ENCODE data around the gene FRMD4A.
"Not testable (repeated sequence)": the region's sequence is repeated elsewhere in the genome, so short reads cannot be mapped to it uniquely, and the experiment has no call there.

Gene FRMD4A

DNA sequence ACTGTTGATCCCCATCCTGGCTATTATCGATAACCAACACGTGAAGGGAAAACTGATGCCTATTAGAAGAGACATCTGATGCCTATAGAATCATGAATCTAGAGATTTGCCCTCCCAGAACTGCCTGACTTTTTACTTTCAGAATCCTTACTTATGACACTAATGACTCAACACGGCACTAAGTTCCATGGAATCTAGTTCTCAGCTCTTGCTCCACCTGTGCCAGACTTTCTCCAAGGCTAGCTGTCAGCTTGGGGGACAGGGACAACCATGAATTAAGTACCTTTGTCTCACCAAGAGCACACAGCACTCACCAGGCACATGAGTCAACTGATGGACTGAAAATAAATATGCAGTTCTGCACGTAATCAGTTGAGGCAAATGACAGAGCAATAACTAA, 184.2 kb downstream of the FRMD4A start:
- DNase-seq (ENCODE audit: low read depth), result no peak

DNA sequence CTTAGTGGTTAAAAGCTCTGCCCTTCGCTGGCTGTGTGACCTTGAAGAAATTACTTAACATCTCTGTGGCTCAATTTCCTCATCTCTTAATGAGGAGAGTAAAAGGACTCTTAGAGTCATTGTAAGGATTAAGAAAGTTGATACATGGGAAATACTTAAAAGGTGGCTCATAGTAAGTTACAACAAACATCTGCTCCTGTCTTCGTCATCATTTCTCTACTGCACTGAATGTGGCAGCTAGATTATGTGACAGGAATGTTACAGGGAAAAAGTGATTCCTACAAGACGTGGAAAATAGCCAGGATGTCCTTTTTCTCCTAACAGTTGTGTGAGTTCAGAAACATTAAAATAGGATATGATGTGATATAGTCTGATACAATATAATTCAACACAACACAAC, 184.7 kb downstream of the FRMD4A start:
- DNase-seq (ENCODE audit: low read depth), result peak; percentile 45

DNA sequence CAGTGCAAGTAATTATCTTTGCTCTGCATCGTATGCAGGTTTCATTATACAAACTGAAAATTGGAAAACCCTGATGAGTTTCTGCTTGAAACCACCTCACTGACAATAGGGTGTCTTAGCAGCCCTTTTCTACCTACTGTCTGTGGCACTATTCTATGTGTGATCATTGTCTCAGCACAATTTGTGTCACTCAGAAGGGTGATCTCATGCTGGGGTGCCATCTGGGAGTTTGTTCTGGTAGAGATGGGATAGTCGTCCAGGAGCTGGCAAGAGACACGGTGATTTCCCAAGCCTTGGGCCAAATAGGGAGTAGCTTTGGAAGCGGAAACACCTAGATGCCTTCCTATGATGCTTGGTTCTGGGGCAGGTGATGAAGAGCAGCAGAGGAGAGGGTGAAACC, 186.3 kb downstream of the FRMD4A start:
- DNase-seq (ENCODE audit: low read depth), result no peak

DNA sequence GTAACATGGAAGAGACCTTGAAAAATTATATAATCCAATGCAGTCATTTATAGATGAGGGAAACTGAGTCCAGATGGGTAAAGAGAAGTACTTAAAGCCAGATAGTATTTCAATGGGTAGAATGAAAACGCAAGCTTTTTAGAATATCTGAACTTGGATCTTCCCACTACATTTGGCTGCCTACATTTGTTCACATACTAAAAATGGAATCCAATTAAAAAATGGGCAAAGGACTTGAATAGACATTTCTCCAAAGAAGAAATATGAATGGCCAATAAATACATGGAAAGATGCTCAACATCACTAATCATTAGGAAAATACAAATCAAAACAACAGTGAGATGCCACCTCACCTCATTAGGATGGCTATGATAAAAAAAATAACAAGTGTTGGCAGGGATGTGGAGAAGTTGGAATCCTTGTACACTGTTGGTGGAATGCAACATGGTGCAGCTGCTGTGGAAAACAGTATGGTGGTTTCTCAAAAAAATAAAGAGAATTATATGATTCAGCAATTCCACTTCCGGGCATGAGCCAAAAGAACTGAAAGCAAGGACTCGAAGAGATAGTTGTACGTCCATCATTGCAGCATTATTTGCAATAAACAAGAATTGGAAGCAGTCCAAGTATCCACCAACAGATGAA, 188.0 kb downstream of the FRMD4A start:
- no peak for DNase-seq (ENCODE audit: low read depth)

DNA sequence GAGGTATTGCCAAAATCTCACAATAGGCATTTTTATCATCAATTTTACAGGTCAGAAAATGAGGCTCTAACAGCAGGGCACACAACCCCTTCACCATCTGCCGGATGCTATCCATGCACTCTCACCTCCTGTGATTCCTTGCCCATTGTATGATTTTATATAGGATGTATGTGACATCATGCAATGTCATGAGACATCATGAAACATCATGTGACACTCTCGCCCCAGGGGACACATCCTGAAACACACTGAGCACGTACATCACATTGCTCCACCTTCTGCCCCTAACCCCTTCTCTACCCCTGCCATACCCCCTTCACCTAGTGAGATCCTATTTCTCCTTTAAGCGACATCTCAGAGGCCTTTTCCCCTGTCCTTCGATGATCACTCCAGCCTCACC, 189.4 kb downstream of the FRMD4A start:
- DNase-seq (ENCODE audit: low read depth), result no peak

DNA sequence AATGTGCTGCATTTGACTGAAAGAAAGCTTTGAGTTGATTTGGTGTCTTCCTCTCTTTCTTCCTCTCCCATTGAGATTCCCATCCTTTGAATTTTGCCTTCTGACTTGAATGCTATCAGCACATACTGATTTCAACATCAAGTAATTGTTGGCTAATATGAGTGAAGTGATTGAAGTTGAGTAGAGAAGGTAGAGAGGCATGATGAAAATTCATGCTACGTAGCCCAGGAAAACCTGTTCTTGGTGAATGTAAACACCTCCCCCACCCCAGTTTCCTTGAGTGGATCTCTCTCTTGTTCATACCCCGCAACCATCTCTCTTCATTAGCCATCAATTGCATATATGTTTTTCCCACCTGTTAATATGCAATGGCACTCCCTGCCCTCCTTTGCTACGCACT, 193.3 kb downstream of the FRMD4A start:
- no peak for DNase-seq (ENCODE audit: low read depth)

DNA sequence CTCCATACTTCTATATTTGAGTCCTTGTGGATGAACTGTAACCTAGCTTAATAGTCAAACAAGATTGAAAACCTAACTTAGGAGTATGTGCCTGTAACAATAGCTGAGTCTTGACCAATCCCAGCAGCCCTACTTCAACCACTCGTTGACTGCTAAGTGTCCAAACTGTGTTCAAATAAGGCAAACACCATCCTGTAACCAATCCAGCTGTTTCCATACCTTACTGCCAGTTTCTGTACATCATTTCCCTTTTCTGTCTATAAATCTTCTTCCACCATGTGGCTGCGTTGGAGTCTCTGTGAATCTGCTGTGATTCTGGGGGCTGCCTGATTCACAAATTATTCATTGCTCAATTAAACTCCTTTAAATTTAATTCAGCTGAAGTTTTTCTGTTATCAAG, 195.5 kb downstream of the FRMD4A start:
- DNase-seq (ENCODE audit: low read depth), result not testable (repeated sequence)

DNA sequence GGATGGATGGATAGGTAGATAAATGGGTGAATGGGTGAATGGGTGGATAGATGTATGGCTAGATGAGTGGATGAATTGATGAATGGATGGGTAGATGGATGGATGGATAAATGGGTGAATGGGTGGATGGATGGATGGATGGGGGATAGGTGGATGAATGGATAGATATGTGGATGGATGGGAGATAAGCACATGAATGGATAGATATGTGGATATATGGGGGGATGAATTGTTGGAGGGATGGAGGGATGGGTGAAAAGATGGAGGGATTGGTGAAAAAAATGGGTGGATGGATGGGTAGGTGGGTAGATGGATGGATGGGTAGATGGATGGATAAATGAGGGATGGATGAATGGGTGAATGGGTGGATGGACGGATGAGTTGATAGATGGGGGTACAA, 196.4 kb downstream of the FRMD4A start:
- DNase-seq (ENCODE audit: low read depth), result no peak

DNA sequence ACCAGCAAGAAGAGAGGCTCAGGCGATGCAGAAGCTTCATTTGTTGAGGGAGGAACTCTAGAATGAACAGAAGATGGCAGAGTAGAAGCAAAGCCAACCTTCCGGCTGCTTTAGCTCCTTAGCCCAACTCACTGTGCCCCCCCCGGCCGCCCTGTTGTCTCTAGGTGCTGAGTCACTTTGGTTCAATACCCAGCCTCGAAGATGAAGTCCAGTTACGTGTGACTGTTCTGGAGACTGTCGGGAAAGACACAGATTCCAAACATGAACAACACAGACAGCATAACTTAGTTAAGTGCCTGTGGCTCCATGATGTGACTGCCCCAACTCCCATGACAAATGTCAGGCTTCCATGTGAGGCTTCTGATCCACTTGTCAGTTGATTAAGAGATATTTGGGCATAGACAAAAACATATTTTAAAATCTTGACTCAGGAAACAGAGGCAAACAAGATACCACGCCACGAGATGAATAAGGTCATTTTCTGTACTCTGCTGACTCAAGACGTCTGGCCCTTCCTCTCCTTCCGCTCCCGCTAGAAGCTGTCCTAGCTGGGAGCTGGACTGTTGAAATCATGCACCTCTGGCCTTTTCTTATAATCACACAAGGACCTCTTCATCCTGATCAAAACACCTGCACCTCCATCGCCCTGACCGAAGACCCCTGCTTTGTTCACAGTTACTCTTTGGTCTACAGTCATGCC, 199.3 kb downstream of the FRMD4A start:
- no peak for DNase-seq (ENCODE audit: low read depth)

DNA sequence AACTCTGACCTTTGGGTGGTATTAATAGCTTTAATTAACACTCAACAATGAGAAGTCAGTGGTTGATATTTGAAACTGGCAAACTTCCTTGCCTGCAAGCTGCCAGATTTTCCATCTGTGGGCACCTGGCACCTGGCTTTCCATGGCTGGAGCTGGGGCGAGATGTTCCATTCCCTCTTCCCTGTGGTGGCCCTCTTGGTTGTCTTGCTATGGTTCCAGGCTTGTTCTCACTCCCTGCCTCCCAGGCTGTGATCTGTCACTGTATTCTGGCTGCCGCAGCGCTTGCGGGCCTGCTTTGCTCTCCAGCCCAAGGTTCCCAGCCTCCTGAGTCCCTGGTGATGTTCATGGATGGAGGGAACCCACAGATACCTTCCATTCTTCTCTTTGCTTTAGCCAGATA, 201.0 kb downstream of the FRMD4A start:
- no peak for DNase-seq (ENCODE audit: low read depth)

DNA sequence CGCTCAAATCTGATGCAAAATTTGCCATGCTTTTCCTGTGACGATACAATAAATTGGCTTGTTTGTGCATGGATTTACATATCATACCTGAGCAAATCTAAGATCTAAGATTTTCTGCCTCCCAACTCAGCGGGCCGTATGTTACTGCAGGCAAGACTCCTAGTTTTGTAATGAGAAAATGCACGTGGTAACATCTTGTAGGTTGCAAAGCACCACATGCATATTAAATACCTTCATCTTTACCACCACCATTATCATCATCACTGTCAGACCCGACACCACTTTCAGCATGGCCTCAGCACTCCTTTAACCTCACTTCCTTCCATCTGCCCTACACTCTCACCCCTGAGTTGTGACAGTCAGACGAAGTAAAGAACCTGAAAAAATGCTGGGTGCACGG, 202.2 kb downstream of the FRMD4A start:
- DNase-seq (ENCODE audit: low read depth), result no peak

DNA sequence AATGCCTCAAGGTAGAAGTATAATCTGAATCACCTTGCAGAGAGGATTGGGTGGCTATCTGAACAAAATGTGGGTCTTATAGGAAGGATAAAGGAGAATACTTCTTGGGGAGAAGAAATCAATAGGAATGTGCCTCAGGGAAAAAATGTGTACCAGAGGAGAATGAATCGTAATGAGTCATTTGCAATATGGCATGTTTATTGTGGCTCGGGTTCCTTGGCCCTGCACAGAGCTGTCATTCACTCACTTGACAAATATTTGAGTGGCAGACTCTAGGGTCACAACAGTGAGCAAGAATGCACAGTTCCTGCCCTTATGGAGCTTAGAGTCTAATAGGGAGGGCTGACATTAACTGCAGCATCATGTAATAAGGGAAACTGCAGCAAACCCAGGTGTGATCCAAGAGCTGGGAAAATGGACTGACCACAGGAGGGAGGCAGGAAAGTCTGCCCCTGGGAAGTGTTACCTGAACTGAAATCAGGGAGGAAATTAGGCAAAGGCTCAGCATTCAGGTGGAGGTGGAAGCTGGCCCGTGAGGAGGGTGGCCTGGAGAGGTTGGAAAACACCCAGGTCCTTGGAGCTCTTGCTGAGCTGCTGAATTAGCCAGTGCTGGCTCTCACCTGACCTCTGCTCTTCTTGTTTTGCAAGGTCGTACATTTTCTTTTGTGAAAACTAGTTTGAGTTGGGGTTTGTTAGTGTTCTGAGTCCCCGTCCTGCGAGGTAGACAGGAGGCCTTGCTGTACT, 203.9 kb downstream of the FRMD4A start:
- DNase-seq (ENCODE audit: low read depth), result no peak

DNA sequence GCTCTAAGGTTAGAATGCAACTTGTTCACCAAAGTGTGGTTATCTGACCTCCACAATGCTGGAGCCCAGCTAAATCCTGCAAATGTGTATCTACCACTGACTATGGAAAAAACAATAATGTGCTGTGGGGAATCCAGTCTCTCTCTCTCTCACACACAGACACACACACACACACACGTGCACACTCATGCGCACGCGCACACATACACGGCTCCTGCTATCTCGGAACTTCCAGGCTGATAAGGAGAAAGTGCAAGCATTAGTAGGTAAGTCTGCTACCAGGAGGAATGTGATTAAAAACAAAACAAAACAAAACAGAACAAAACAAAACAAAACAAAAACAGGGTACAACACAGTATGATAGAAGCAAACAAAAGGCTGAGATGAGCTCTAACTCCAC, 205.2 kb downstream of the FRMD4A start:
- no peak for DNase-seq (ENCODE audit: low read depth)

DNA sequence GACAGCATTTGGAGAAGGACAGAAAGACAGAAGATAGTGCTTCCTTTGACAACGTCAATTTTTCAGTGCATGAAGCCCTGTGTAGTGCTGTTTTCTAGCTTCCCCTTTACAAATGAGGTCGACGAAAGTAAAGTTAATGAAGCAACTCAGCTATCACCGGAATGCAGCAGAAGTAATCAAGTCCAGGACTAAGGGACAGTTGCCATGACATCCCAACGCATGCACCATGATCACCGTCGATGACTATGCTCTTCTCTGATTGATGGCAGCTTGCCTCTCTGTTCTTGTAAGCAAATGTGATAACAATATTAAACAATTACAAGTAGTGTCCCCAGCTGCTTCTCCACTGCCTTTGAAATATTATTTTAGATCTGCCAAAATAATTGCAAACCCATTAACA, 205.8 kb downstream of the FRMD4A start:
- no peak for DNase-seq (ENCODE audit: low read depth)

DNA sequence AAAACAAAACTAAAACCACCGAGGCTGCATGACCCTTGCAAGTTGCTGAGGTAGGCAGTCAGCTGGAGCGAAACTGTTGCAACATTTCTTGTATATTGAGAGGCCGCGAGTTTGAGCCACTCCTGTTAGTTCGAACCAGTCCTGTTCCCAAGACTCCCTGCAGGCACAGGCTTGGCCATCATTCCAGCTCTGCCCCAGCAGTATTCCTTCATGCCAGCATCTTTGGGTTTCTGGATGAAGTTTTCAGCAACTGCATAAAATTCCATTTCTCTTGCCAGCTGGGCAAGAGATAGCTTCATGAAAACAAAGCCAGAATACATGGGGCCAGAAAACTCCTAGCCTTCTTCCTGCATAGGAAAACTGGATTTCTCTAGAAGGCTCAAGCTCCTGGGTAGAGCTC, 207.6 kb downstream of the FRMD4A start:
- DNase-seq (ENCODE audit: low read depth), result no peak

DNA sequence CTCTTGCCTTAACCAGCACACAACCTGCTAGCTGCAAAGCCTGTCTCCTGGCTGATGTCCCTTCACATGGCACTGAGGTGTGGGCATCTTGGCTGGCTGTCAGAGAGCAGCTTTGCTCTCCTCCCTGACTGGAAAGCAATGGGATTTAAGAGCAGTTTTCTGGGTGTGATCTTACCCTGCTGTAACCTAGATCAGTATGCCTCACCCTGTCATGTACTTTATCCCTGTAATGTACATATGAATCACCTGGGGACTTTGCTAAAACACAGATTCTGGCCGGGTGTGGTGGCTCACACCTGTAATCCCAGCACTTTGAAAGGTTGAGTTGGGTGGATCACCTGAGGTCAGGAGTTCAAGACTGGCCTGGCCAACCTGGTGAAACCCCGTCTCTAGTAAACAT, 209.9 kb downstream of the FRMD4A start:
- no peak for DNase-seq (ENCODE audit: low read depth)

DNA sequence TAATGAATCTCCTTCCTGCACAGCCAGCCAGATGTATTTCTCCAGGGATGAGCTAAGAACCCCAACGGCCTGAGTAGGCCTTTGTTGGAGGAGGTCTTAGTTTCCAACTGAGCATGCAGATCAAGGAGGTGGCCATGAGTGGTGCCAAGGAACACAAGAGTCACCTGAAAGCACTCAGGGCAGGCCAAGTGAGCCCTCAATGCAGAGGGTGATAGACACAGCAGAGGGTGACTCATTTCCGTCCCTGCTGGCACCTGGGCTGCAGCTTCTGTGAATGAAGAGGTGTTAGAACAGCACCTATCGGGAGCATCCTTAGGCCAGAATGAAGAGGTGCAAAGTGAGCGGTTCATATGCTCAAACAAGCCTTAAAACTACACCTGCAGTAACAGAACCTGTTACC, 211.8 kb downstream of the FRMD4A start:
- no peak for DNase-seq (ENCODE audit: low read depth)

DNA sequence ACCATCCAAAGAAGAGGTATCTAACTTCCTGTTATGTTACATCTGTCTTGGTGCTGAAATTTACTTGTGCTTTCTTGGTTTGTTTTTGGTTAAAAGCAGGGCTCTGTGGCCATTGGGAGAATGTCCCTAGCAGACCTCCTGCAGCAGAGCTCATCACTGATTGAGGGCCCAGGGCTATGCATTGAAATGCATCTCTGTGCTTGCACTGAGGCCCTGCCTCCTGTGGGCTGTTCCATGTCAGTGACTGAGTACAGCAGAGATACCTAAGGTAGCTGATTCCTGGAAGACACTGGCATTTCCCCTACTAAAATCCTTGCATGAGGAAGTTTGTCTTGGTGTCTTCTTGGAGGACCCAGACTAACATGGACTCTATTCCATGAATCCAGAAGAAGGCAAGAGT, 213.9 kb downstream of the FRMD4A start:
- no peak for DNase-seq (ENCODE audit: low read depth)

DNA sequence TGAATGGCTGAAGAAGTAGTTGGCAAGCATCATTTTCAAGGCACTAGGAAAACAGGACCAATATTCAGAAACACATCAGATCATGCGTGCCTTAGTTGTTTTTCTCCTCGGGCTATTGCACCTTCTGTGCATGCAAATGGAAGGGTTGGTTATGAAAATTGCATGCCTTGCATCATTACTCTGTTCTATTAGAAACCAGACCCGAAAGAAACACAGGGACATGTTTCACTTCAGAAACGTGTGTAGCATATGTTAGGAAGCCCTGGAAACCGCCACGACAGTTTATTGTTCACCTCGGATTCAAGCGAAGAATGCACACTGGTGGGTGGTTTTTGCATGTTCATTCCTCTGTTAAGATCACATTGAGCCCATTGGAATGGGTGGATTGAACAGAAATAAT, 214.7 kb downstream of the FRMD4A start:
- no peak for DNase-seq (ENCODE audit: low read depth)

DNA sequence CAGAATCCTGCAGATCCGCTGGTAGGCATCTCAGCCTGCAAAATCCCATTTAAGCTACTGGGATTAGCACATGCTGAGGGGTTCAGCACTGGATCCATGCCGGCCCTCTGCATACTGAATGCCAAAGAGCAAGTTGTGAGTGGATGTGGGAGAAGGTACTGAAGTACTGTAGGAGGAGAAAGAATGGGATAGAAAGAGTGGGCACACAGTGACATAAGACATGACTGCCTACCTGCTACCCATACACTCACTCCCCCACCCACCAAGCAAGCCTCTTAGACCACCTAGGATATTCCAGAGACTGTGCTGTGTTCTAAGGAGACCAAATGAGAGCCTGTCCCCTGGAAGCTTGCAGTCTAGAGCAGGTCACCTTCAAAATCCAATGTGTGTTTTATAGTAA, 215.9 kb downstream of the FRMD4A start:
- DNase-seq (ENCODE audit: low read depth), result no peak

DNA sequence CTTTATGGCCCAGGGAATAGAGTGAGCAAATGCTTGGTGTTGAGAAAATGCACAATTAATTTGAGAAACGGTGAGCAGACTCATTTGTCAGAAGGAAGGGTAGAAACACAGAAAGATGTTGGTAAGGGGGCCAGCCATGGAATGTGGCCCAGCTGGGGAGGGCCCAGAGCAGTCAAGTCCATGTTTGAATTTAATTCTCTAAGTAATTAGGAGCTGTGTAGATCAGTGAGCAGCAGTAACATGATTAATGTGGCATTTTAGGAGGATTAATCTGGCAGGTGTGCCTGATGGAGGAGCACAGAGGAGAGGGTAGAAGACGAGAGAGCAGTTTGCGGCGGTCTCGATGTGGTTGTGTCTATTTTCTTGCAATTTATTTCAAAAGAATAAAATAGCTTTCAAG, 218.7 kb downstream of the FRMD4A start:
- DNase-seq (ENCODE audit: low read depth), result no peak

DNA sequence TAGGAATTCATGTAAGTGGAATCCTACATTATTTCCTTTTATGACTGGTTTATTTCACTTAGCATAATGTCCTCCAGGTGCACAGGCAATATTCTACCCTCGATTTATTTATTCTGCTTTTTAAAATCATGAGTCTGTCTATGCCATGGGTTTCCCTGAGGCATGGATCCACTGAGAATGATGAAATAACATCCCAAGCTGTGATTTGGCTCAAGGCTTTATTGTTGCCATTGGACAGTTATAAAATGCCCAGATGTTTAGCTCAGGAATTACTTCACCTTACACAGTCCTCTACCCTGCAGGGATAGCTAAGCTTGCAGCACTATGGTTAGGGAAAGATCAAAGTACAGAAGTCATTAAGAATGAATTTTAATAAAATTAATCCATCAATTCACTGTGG, 219.5 kb downstream of the FRMD4A start:
- no peak for DNase-seq (ENCODE audit: low read depth)

DNA sequence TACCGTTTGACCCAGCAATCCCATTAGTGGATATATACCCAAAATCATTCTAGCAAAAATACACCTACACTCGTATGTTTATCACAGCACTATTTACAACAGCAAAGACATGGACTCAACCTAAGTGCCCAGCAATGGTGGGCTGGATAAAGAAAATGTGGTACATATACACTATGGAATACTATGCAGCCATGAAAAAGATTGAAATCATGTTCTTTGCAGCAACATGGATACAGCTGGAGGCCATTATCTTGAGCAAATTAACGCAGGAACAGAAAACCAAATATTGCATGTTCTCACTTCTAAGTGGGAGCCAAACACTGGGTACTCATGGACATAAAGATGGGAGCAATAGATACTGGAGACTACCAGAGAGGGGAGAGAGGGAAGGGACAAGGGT, 223.9 kb downstream of the FRMD4A start:
- DNase-seq (ENCODE audit: low read depth), result no peak

DNA sequence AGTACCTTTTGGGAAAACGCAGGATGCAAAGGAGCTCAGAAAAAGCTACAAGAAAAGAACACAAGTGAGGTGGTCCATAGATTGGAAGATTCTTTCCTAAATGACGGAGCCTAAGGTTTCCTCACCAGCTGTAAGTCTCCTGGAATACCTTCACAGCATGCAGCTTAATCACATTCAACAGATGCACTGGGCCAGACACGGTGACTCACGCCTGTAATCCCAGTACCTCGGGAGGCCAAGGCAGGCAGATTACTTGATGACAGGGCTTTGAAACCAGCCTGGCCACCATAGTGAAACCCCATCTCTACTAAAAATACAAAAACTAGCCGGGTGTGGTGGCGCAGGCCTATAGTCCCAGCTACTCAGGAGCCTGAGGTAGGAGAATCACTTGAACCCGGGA, 228.7 kb downstream of the FRMD4A start:
- DNase-seq (ENCODE audit: low read depth), result no peak

All from HS-5 (cell line).